HG02763 (cell line): ENCODE results near the gene SIDT1.

Experiments
- ATAC-seq: cut with Tn5 transposase; IDR thresholded peaks from one replicate; pipeline ENCODE4 v1.9.1; 2021; ENCODE audit warnings: mild to moderate bottlenecking, moderate library complexity; ENCODE audit not compliant: unreplicated experiment

SIDT1 gene

DNA sequence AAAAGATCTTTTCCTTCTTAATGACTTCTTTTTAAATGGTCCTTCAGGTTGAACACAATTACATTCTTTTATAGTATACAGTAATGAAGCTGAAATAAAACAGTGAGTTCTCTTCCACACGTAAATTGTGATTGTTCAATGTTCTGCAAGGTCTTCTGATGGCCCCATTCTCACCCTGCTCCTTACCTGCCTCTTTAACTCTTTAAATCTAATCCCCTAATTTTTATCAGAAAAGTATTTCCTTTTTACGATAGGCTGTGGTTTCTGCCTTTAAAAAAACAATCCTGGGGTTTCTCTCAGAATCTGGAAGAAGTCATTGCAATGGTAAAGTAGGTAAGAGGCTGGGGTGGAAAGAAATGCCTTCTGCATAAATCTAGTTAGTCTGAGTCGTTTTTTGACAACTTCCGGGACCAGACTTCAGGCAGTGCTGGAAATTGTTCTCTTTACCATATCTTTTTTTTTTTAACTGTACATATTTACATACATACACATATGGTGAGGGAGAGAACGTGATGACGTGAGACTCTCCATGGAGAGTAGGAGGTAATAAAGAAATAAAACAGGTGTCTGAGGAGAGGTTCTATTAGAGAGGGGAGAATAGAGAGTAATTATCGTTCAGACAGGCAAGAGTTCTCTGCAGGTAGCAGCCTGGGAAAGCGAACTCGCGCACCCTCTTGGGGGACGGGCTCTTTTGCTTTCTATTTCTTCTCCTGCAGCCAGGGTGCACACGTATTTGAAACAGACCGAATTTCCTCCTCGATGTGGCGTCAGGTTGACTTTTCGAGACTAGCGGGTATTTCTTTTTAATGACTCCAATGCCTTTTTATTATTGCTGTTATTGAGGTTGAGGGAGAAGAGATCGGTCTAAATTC lies at the start of gene SIDT1:
Gene SIDT1, plus strand, starts transcription at position 730 of the 872 bp plus-strand sequence. CDS start 467 bp downstream, outside the sequence.
- ATAC-seq = peak; percentile 66

DNA sequence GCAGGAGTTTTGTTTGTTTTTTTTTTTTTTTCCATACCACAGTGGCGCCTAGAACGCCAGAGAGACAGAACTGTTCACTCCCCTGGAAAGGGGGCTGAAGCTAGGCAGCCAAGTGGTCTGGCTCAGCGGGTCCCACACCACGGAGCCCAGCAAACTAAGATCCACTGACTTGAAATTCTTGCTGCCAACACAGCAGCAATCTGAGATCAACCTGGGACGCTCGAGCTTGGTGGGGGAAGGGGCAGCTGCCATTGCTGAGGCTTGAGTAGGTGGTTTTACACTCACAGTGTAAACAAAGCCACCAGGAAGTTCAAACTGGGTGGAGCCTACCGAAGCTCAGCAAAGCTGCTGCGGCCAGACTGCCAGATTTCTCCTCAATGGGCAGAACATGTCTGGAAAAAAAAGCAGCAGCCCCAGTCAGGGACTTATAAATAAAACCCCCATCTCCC lies 47.2 kb upstream of the SIDT1 start:
- ATAC-seq = no peak

DNA sequence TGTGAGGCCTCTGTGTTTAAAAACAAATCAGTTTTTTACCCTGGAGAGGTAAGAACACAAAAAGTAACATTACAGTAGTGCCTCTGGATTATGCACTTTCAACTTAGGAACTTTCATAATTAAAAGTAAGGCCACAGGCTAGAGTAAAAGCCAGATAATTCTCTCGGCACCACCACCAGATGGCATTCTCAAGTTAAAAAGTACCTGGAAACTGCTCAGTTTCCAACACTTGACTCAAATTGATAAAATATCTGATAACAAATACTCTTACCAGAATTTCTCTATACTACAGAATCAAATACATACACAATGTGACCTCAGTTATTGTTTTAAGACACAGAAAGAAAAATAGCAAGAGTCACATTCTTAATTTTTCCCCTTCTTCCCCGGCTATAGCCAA lies 37.3 kb upstream of the SIDT1 start:
- no peak for ATAC-seq

DNA sequence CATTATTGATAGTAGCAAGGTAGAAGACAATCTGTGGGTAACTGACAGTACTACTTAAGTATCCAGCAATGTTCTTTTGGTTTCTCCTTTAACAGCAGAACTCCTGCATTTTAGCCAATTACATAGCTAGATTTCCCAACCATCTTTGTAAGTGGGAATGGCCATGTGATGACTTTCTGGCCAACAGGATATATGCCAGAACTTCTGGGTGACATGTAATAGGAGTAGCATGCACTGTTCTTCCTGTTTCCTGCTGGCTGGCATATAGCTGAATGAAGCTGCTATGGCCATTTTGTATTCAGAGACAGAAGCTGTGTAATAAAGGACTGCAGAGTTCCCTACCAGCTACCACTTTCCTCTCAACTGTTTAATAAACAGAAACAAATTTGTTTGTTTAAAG lies 35.4 kb upstream of the SIDT1 start:
- no peak for ATAC-seq

DNA sequence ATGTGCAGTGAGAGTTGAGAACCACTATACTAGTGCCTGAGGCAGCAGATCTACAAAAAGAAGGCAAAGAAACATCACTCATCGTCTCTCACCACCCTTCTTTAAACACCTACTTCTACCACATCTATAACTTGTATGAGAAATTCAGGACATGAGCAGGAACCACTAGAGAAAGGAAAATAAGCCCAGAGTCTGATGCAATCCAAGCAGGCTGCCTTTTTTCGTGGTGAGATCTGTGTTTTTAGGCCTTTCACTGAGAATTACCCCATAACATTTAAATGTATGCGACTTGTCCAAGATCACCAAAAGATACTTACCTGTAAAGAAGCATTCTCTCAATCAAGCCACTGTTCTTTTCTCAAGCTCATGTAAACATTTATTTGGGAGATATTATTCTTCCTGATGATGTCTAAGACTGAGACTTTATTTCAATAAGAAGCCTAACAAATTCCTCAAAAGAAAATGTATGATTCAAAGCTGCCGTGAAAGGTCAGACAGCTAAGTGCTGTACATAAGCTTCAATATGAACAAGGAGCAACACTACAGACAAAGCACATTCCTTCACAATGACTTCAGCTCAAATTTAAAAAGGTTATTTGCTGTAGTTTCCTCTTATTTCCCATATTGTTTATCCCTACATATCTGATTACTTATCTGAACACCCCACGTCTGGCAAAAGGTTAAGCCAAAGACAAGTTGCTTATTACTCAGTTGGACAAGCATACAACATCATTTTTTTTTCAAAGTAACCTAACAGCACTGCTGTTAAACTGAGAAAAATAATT lies 33.9 kb upstream of the SIDT1 start:
- no peak for ATAC-seq

DNA sequence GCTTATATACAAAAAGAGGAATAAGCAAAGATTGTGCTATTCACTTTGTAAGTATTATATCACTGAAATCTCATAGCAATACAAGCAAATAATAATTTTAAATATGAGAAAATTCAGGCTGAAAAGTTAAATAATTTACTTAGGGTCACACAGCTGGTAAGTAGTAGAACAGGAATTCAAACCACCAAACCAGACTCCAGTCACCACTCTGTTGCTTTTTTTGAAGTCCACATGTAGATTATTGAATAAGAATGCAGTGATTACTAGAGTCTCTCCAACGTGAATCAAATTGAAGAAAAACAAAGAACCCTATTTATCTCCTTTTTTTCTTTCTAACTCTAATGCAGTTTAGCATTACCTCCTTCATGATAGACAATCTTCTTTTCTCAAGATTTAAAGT lies 33.3 kb upstream of the SIDT1 start:
- no peak for ATAC-seq

DNA sequence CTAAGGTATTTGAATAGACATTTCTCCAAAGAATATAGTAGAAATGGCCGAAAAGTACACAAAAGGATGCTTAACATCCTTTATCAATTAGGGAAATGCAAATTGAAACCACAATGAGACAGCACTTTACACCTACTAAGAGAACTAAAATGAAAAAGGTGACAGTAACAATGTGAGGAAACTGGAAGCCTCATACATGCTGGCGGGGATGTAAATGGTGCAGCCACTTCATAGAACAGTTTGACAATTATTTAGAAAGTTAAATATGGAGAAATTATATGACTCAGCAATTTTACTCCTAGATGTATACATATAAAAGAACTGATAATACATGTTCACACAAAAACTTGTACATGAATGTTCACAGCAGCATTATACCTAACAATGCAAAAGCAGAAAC lies 30.8 kb upstream of the SIDT1 start:
- no peak for ATAC-seq

DNA sequence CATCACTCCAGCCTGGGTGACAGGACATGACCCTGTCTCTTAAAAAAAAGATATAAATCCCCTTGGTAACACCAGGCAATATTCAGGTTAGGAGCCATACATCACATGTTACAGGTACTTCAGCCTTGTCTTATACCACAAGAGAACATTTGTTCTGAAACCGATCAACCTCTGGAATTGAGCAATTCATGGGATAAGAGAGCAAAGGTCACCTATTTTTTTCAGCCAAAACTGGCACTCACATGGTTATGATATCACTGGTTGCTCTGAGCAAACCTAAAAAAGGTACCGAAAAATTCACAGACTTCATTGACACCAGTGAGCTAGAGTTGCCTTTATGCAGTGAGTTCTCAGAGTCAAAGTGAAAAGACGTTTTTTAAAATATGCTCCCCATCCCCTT lies 26.5 kb upstream of the SIDT1 start:
- no peak for ATAC-seq

DNA sequence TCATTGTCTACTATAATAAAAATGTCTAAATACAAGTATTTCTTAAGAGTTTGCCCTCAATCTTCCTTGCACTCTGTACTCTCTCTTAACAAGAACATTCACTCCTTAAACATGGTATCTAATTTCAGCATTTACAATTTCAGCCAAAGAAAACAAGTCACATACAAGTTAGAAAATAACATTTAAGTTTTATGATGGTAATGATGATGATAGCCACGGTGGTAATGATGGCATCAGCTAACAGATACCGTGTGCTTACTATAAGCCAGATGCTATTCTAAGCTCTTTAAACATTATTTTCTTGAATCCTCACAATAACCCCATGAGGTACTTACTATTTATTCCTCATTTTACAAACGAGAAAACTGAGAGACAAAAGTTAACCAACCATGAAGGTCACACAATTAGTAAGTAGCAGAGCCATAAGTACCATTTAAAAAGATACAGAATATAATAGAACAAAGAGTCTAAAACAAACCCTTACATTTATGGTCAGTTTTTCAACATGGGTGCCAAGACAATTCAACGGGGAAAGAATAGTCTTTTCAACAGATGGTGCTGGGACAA lies 24.8 kb upstream of the SIDT1 start:
- no peak for ATAC-seq

DNA sequence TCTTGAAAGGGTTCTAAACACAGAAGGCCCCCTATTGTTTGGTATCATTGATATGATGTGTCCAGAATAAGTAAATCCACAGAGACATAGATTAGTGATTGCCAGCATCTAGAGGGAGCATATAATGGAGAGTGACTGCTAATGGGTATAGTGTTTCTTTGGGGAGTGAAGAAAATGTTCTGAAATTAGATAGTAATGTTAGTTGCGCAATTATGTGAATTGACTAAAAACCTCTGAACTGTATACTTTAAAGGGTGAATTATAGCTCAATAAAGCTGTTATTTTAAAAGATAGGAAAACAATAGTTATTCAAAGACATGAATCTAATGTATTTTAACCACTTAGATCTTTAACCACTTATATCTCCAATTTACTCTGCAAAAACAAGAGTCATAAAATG lies 23.4 kb upstream of the SIDT1 start:
- ATAC-seq = no peak

DNA sequence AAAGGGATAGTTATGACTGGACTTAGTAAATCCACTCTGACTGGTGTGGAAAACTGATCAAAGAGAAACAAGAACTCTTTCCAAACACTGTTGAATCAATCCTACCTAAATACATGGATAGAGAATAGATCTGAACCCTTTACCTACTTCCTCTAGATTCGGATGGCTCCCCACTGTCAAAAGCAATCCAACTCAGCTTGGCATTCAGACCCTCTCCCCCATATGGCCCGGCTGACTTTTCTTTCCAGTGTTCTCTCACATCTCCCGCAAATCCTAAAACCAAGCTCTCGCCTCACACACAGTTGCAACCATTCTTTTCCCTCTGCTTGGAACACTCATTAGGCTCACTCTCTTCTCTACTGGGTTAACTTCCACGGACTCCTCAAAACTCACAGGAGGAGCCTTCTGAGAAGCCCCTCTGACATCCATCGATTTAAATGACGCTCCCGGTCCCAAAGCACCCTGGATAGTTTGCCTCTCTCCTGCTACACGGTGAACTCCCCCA lies 18.0 kb upstream of the SIDT1 start:
- no peak for ATAC-seq

DNA sequence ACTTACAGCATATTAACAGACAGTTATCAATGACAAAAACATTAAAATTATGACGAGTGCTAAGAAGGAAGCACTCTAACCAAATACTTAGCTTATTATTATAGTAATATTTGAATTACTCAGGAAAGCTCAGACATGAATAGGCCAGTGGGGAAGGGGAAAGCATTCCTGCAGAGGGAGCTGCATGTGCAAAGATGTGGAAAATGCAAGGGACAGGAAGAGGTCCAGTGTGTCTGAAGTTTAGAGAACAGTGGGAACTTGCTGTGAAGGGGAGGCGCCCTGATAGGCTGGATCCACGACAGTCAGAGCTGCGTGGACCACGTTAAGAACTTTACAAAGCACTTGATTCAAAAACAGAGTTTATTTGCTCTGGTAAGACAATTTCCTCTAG lies 16.2 kb upstream of the SIDT1 start:
- no peak for ATAC-seq

DNA sequence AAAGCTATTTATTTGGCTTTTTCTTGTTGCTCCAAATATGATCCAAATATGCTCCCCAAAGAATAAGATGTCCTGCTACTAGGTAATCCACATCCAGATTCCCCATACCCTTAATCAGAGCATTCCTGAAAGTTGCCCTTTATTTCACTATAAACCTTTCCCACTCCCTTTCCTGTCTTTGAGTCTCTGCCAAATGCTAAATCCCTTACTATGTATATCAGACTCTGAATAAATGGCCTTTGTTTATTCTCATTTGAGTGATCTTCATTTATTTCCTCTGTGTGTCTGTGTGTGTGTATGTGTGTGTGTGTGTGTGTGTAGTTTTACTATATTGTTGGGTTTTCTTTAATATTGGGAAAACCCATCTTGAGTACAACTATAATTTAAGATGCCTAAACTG lies 10.4 kb upstream of the SIDT1 start:
- no peak for ATAC-seq

DNA sequence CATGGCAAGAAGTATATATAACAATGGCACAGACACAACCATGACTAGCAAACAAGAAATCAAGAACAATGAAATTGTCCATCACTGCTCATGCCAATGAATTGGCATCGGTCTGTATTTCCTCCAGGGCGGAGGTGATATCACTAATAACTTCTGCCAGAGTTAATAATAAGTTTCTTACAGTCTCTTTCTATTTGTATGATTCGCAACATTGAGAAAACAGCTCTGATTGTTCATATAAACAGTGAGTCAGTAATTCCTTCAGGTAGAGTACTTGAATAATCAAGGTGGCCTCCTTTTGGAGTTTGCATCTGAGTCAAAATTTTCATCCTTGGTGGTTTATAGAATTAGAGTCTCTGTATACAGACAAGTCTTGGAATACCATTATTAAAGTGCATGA lies 9.1 kb upstream of the SIDT1 start:
- no peak for ATAC-seq

DNA sequence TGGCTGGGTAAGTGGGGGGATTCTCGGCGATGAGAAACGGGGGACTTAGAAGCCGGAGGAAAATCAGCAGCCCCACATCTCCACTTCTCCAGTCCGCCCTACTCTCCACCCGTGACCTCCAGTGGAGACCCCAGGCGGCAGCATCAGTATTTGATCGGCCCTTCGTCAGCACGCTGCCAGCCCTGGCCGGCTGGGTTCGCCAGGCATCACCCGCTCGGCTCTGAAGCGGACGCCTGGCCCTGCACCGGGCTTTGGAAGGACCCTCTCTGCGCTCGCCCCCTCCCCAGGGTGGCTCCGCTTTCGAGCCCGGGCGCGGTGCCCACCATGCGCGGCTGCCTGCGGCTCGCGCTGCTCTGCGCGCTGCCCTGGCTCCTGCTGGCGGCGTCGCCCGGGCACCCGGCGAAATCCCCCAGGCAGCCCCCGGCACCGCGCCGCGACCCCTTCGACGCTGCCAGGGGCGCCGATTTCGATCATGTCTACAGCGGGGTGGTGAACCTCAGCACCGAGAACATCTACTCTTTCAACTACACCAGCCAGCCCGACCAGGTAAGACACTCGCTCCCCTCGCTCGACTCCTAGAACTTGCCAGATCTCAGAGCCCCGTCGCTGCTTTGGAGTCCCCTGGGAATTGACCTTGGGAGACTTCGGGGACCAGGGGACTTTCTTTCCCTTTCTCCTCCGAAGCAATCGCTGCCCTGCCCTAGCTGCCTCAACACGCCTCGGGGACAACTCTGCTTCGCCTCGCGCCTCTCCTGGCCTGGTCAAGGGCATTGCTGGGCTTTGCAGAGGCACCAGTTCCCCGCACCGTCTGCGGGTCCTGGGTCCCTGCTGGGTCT lies 561 bp downstream of the SIDT1 start:
- peak; percentile 33 for ATAC-seq

DNA sequence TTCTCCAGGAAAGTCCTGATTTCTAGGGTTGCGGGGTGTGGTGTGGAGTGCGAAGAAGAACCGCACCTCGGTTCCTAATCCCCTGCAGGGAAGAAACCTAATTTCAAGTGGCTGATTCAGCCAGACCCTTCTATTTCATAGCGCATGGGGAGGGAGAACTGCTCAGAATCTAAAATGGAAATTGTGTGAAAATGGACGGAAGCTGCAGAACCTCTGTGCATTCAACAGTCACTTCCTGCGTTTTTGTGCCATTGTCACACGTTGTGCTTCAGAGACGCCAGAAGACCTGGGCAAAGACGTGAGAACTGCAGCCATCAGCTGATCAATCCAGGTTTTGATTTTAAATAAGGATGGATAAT lies 1.2 kb downstream of the SIDT1 start:
- peak; percentile 35 for ATAC-seq

DNA sequence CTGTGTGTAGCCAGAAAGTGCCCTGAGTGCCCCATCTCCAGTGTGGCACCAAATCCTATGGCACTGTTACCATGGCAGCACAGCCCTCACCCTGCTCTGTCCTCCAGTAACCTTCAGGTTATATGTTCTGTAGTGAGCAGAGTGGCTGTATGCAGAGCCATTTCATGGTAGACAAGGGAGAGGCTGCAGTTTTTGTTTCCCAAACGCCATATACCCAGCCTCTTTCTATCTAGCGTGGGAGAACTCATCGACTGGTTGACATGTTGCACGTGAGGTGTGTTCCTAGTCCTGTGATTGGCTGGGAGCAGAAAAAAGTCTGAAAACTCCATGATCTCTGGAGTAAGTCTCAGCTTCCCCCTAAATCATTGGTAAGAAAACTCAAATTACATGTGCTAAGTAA lies 2.0 kb downstream of the SIDT1 start:
- ATAC-seq = no peak

DNA sequence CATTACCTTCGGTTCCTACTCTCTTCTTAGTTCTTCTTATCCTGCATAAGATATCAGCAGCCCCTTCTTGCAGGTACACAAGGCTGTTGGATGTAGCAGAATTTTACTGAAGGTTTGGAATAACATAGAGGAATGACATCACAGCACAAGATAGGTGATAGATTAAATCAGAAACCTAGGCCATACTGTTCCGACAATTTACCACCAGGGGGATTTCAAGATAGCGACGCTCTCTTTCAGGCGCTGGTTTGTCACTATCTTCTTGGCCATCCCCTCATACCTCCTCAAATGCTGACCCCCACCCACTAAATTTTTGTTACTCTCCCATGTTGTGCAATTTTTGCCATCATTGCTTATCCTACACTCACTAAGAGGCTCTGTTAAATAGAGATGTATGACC lies 3.5 kb downstream of the SIDT1 start:
- ATAC-seq = no peak

DNA sequence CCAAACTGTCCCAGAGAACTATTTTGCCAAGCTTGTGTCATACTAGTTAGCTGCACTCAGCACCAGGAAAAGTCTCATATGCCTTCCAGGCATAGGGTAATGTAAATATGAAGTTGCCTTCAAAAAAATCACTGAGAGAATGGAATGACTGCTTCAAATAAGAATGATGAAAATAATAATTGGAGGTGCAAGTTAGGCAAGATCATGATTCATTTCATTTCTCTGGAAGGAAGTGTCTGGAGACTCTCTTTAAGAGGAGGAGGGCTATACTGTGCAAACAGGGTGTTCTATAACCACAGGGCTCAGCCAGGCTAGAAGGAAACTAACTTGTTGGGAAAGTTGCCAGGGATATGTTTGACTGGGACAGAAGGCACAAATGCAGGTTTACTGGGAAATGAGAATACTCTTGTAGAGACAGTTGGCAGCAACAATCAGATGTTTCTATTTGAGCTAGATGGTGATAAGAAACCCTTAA lies 4.3 kb downstream of the SIDT1 start:
- ATAC-seq = no peak

DNA sequence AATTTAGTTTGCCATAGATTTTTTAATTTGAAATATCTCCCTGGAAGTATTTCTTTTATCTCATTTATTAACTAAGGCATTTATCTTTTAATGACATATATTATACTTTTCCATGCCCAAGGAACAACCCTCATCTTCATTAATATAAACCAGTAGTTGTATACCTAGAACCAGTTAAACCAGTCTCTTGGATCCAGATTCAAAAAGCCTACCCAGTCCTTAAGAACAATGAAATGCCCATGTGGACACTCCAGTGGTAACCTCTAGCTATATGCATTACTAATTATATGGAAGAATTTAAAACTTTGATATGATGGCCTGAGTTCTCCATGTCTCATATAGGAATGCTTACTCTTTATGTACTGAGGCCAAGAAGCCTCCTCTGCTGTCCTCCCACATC lies 4.8 kb downstream of the SIDT1 start:
- ATAC-seq = no peak

DNA sequence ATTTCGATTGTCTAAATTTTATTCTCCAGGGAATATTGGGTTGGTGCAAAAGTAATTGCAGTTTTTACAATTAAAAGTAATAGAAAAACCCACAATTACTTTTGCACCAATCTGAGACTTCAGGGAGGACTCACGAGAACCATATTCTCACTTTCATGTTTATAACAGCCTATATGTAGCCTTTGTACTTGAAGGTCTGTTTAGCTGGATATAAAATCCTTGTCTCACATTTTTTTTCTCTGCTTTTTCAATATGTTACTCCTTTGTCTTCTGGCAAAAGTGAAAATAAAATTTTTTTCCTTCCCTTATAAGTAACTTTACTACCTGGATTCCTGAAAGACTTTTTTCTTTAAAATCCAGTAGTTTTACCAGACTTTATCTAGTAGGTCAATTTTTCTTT lies 9.2 kb downstream of the SIDT1 start:
- no peak for ATAC-seq
